ENCODE results near the gene FCGR3A. TPM values are rescaled to one million over a fixed set of nuclear protein-coding genes. Genes with fewer than 3 reads are reported as not detected.
"Not testable (repeated sequence)": the region's sequence is repeated elsewhere in the genome, so short reads cannot be mapped to it uniquely, and the experiment has no call there.

The FCGR3A gene
- total and polyA plus RNA-seq, 7 donors = 7.8 to 30.5 (median 14.4) TPM

DNA sequence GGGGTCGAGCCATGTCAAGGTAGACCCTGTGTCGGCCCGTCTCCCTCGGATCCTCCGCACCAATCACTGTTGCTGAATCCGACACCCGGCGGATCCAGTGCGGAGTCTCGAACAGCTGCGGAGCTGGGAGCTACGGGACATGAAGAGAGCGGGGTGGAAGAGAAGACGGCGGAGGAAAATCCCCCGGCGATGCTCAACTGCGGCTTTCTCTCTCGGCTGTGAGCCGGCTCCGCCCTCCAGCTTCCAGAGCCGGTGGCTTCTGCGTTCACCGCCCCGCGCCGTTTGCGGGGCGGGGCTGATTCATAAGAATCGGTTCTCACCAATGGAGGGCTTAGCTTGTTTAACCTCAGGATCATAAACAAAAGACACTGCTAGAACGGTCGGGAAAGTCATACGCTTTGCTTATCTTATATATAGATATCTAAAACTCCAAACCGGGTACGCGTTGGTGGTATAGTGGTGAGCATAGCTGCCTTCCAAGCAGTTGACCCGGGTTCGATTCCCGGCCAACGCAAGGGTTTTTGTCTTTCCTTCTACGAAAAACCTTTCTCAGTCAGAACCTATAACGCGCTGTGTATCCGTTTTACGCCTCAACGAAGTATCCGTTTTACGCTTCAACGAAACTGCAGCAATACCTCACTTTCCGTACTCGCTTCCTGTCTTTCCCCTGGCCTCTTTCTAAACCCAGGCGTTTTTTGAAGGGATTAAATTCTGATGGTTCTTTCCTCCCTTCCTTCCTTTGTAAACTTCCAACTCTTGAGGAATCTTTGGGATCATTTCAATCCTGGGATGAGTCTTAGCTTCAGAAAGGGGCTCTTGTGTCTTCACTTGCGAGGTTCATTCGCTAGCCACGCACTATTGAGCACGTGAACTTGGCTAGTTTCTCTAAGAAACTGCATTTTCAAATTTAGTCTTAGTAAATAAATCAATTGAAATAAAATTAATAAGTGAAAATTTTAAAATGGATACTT, 18.7 kb downstream of the FCGR3A start:
- peak in 2 of 4 donors; percentile 29 for TF ChIP-seq POLR2AphosphoS5 (IDR thresholded peaks at IDR 0.05)
- 3% methylated on average over 54 of the region's 56 CpGs for WGBS, 2 donors
- H3K9me3 ChIP-seq, H3K36me3 ChIP-seq, H3K27me3 ChIP-seq, H3K4me1 ChIP-seq: not testable (repeated sequence)
- H3K27ac ChIP-seq = peak overlapping the region; percentile 80 to 92 (median 87)
- intact Hi-C loops (cut with DNase I) = loop anchor here (2.0 to 5.0 kb wide), 2 partner anchors 81 to 132 kb away; no protein-coding TSS in a partner anchor
- peak overlapping the region; percentile 61 to 81 (median 70) for H3K4me3 ChIP-seq
- peak; percentile 92 for DNase-seq

DNA sequence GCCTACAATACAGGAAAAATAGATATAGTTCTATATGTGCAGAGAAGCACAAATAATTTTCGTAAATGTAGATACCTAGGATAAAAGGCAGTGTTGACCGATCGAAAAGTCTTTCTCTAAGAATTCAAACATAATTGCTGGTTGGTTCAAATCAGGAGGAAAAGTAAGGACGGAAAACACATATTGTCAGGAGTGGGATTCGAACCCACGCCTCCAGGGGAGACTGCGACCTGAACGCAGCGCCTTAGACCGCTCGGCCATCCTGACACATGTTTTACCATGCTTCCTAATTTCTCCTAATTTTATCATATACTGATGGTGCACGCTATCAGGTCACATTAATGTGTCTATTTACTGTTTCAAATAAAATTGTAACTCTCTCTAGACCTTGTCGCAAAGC, 19.5 kb downstream of the FCGR3A start:
- not testable (repeated sequence) for H3K9me3 ChIP-seq, H3K36me3 ChIP-seq, H3K4me1 ChIP-seq, H3K27me3 ChIP-seq
- WGBS, 2 donors = 1 to 2% methylated on average over 12 to 13 of the region's 13 CpGs
- Histone ChIP-seq H3K4me3 (peak overlapping the region; percentile 61 to 81 (median 70)), H3K27ac (peak overlapping the region; percentile 80 to 92 (median 87))
- TF ChIP-seq, protein P1, sequence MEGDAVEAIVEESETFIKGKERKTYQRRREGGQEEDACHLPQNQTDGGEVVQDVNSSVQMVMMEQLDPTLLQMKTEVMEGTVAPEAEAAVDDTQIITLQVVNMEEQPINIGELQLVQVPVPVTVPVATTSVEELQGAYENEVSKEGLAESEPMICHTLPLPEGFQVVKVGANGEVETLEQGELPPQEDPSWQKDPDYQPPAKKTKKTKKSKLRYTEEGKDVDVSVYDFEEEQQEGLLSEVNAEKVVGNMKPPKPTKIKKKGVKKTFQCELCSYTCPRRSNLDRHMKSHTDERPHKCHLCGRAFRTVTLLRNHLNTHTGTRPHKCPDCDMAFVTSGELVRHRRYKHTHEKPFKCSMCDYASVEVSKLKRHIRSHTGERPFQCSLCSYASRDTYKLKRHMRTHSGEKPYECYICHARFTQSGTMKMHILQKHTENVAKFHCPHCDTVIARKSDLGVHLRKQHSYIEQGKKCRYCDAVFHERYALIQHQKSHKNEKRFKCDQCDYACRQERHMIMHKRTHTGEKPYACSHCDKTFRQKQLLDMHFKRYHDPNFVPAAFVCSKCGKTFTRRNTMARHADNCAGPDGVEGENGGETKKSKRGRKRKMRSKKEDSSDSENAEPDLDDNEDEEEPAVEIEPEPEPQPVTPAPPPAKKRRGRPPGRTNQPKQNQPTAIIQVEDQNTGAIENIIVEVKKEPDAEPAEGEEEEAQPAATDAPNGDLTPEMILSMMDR (IDR thresholded peaks at IDR 0.05) = peak in 1 of 4 experiments; percentile 14
- TF ChIP-seq POLR2AphosphoS5 (IDR thresholded peaks at IDR 0.05) = peak in 1 of 4 donors; percentile 32
- peak; percentile 86 for DNase-seq
- intact Hi-C loops (cut with DNase I) = loop anchor here (2.0 to 5.0 kb wide), 2 partner anchors 82 to 131 kb away; no protein-coding TSS in a partner anchor

DNA sequence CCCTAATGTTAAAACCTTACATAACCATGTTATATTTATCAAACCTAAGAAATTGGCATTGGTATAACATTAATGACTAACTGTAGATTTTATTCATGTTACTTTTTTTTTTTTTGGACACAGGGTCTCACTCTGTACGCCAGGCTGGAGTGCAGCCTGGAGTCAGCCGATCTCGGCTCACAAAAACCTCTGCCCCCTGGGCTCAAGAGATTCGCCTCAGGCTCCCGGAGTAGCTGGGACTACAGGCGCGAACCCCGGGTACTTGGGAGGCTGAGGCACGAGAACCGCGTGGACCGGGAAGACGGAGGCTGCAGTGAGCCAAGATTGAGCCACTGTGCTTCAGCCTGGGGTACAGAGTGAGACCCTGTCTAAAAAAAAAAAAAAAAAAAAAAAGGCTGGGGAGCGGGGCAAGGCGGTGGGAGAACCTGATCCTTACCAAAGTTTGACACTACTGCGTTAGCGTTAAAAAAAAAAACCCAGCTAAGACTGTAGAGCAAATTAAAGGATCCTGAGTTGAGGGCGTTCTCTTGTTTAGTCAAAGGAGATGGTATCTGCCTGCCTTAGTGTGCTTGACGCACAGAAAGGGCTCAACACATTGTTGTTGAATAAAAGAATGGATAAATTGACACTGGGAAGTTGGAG, 20.0 kb downstream of the FCGR3A start:
- not testable (repeated sequence) for H3K4me1 ChIP-seq, H3K9me3 ChIP-seq, DNase-seq, H3K36me3 ChIP-seq, H3K27me3 ChIP-seq
- Histone ChIP-seq H3K4me3 (peak overlapping the region; percentile 61 to 81 (median 70)), H3K27ac (peak overlapping the region; percentile 80 to 92 (median 87))
- WGBS, 2 donors = 27 to 53% methylated on average over 19 of the region's 19 CpGs
- intact Hi-C loops (cut with DNase I) = loop anchor here (2.0 to 5.0 kb wide), 2 partner anchors 83 to 131 kb away; no protein-coding TSS in a partner anchor

DNA sequence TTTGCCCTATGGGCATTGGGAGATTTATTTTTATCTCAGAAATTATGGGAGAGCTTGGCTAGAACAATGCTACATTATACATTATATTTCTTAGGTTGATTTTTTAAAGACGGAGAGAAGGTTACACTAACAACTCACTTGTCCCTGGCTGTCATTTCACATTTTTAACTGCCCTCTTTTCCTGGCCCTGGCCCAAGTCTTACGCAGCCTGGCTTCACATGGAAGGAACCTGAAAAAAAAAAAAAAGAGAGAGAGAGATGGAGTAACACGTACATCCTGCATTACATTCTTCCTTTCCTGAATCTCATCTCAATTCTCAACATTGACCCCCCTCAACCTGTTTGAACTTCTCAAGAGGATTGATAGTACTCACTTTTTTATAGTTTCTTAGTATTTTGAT, 21.1 kb downstream of the FCGR3A start:
- WGBS, 2 donors = 7 to 34% methylated on average over 3 of the region's 3 CpGs
- H3K27ac ChIP-seq; H3K27me3 ChIP-seq; H3K4me3 ChIP-seq; intact Hi-C loops (cut with DNase I); H3K9me3 ChIP-seq; DNase-seq; H3K36me3 ChIP-seq; H3K4me1 ChIP-seq: not testable (repeated sequence)

DNA sequence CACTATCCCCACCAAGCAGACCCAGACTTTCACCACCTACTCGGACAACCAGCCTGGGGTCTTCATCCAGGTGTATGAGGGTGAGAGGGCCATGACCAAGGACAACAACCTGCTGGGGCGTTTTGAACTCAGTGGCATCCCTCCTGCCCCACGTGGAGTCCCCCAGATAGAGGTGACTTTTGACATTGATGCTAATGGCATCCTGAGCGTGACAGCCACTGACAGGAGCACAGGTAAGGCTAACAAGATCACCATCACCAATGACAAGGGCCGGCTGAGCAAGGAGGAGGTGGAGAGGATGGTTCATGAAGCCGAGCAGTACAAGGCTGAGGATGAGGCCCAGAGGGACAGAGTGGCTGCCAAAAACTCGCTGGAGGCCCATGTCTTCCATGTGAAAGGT, 23.7 kb downstream of the FCGR3A start:
- DNase-seq; H3K36me3 ChIP-seq; H3K4me1 ChIP-seq; H3K27me3 ChIP-seq; H3K27ac ChIP-seq; intact Hi-C loops (cut with DNase I); H3K4me3 ChIP-seq; H3K9me3 ChIP-seq: not testable (repeated sequence)
- 81 to 87% methylated on average over 7 of the region's 7 CpGs for WGBS, 2 donors

DNA sequence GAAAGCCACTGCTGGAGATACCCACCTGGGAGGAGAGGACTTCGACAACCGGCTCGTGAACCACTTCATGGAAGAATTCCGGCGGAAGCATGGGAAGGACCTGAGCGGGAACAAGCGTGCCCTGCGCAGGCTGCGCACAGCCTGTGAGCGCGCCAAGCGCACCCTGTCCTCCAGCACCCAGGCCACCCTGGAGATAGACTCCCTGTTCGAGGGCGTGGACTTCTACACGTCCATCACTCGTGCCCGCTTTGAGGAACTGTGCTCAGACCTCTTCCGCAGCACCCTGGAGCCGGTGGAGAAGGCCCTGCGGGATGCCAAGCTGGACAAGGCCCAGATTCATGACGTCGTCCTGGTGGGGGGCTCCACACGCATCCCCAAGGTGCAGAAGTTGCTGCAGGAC, 24.3 kb downstream of the FCGR3A start:
- WGBS, 2 donors = 35 to 51% methylated on average over 19 to 21 of the region's 23 CpGs
- not testable (repeated sequence) for H3K9me3 ChIP-seq

DNA sequence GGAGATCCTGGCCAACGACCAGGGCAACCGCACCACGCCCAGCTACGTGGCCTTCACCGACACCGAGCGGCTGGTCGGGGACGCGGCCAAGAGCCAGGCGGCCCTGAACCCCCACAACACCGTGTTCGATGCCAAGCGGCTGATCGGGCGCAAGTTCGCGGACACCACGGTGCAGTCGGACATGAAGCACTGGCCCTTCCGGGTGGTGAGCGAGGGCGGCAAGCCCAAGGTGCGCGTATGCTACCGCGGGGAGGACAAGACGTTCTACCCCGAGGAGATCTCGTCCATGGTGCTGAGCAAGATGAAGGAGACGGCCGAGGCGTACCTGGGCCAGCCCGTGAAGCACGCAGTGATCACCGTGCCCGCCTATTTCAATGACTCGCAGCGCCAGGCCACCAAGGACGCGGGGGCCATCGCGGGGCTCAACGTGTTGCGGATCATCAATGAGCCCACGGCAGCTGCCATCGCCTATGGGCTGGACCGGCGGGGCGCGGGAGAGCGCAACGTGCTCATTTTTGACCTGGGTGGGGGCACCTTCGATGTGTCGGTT, 24.8 kb downstream of the FCGR3A start:
- H3K27me3 ChIP-seq; H3K36me3 ChIP-seq; H3K4me1 ChIP-seq; H3K9me3 ChIP-seq; DNase-seq; intact Hi-C loops (cut with DNase I): not testable (repeated sequence)
- peak overlapping the region; percentile 65 to 75 (median 73) for H3K4me3 ChIP-seq
- peak overlapping the region in 3 of 4 donors; percentile 45 to 87 (median 82) for H3K27ac ChIP-seq
- 4 to 6% methylated on average over 44 of the region's 55 CpGs for WGBS, 2 donors

More for the DNA sequence above, 24.3 kb downstream of the FCGR3A start:
- intact Hi-C loops (cut with DNase I); H3K4me1 ChIP-seq; H3K27me3 ChIP-seq; H3K36me3 ChIP-seq: not testable (repeated sequence)
- peak overlapping the region in 1 of 4 donors; percentile 87 for H3K27ac ChIP-seq
- DNase-seq = peak; percentile 71
- H3K4me3 ChIP-seq = peak overlapping the region; percentile 65 to 75 (median 73)

DNA sequence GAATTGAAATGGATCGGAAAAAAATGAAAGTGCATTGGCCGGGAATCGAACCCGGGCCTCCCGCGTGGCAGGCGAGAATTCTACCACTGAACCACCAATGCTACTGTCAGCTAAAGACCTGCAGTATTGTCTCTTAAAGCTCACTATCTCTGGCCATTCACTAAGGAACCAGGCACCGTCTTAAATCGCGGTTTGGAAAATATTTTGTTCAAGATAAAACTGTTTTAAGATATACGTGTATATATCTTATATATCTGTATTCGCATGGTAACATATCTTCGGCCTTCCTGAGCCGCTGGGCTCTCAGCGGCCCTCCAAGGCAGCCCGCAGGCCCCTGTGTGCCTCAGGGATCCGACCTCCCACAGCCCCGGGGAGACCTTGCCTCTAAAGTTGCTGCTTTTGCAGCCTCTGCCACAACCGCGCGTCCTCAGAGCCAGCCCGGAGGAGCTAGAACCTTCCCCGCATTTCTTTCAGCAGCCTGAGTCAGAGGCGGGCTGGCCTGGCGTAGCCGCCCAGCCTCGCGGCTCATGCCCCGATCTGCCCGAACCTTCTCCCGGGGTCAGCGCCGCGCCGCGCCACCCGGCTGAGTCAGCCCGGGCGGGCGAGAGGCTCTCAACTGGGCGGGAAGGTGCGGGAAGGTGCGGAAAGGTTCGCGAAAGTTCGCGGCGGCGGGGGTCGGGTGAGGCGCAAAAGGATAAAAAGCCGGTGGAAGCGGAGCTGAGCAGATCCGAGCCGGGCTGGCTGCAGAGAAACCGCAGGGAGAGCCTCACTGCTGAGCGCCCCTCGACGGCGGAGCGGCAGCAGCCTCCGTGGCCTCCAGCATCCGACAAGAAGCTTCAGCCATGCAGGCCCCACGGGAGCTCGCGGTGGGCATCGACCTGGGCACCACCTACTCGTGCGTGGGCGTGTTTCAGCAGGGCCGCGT, 25.5 kb downstream of the FCGR3A start, which contains the start of gene HSPA6:
TSS of gene HSPA6 (plus strand) at position 724 of the 925 bp plus-strand sequence. CDS start at position 843, 119 bp downstream.
- WGBS, 2 donors = 1% methylated on average over 63 of the region's 72 CpGs
- H3K4me1 ChIP-seq; H3K27me3 ChIP-seq; H3K36me3 ChIP-seq; intact Hi-C loops (cut with DNase I); H3K9me3 ChIP-seq: not testable (repeated sequence)
- H3K27ac ChIP-seq = peak within 1 kb of the TSS; percentile 73 to 87 (median 79)
- H3K4me3 ChIP-seq = peak within 1 kb of the TSS; percentile 65 to 75 (median 73)
- DNase-seq = peak; percentile 75

DNA sequence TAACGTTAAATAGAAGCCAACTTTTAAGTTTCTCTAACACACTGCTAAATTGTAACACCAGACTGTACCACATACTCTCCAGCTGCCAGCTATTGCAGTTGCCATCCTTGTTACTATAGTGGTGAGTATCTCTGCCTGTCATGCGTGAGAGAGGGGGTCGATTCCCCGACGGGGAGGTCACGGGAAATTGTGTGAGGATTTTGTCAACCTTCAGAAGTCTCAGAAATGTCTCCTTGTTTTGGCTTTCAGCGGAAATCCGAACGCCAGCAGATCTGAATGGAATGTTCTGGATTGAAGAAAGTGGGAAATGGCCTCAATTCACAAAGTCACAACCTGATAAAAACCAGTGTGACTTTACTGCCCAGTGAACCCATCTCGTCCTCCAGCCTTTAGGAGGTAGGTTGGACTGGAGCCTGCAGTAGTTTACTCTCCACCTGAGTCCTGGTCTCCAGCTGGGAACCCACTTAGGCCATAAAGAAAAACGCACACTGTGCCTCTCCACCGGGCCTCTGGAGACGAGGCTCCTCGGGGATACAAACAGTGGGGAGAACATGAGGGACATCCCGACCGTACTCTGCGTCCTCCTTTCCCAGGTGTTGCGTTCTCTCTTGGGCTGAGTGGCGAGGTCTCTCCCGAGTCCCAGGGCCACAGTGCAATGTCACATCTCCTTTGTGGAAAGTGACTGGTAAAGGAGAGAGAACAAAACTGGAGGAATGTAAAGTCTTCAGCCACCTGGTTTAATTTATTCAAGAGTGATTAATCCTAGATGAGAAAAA, 26.4 kb downstream of the FCGR3A start:
- H3K27ac ChIP-seq = peak overlapping the region in 1 of 4 donors; percentile 82
- H3K9me3 ChIP-seq; H3K36me3 ChIP-seq; intact Hi-C loops (cut with DNase I); H3K4me1 ChIP-seq; H3K27me3 ChIP-seq; DNase-seq: not testable (repeated sequence)
- 83 to 86% methylated on average over 20 of the region's 20 CpGs for WGBS, 2 donors
- H3K4me3 ChIP-seq = peak overlapping the region in 2 of 4 donors; percentile 65 to 75
